NCI-H2107 treated with DMSO at 0.1 percent for 48 hours (cell line): ENCODE measurements around the gene LRRFIP2.
A peak's percentile ranks its signal among the peaks of the same experiment; 100 is the strongest.
"Not testable (repeated sequence)": the region's sequence is repeated elsewhere in the genome, so short reads cannot be mapped to it uniquely, and the experiment has no call there.

Experiments used
- DNase-seq: peaks from one replicate; lab custom pipeline; 2025; ENCODE audit not compliant: unreplicated experiment; lab: John Stamatoyannopoulos, UW

LRRFIP2 gene, protein sequence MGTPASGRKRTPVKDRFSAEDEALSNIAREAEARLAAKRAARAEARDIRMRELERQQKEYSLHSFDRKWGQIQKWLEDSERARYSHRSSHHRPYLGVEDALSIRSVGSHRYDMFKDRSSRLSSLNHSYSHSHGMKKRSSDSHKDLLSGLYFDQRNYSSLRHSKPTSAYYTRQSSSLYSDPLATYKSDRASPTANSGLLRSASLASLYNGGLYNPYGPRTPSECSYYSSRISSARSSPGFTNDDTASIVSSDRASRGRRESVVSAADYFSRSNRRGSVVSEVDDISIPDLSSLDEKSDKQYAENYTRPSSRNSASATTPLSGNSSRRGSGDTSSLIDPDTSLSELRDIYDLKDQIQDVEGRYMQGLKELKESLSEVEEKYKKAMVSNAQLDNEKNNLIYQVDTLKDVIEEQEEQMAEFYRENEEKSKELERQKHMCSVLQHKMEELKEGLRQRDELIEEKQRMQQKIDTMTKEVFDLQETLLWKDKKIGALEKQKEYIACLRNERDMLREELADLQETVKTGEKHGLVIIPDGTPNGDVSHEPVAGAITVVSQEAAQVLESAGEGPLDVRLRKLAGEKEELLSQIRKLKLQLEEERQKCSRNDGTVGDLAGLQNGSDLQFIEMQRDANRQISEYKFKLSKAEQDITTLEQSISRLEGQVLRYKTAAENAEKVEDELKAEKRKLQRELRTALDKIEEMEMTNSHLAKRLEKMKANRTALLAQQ

DNA sequence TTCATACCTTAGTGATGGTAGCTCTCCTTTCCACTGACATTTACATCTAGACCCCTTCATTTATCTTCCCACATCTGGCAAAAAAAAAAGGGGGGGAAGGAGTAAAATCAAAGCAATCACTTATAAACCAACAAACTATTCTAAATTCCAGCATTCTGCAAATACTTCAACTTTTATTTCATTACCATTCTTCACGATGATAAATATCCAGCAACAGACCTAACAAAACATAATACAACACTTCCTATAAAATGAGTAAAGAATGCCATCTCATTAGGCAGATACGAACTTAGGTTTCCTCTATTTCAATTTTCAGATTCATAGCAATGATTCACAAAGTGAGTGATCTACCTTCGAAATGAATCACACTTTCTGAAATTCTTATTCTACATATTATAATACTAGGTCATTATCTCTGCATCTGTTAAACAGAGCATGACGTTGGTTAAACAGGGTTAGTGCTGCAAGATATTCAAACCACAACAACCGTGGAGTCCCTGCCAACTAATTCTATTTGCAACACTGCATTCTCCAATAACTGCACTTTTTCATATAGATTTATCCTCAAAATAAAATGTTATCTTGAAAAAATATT lies at the start of gene LRRFIP2:
LRRFIP2 (minus strand) TSS at position 51 of the 595 bp plus-strand sequence. CDS start 25,599 bp downstream, outside the sequence.
- no peak for DNase-seq

GRCh38 chr3:37223576-37223975 lies 49.2 kb upstream of the LRRFIP2 start:
- DNase-seq = no peak

- DNase-seq = no peak
These were observed 48.8 kb upstream of the LRRFIP2 start for GRCh38 chr3:37223141-37223558.

DNA sequence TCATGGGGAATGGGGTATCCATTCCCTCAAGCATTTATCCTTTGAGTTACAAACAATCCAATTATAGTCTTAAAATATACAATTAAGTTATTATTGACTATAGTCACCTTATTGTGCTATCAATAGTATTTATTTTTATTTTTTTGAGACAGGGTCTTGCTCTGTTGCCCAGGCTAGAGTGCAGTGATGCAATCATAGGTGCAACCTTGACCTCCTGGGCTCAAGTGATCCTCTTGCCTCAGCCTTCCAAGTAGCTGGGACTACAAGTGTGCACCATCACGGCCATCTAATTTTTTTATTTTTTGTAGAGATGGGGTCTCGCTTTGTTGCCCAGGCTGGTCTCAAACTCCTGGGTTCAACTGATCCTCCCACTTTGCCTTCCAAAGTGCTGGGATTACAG lies 48.2 kb upstream of the LRRFIP2 start:
- not testable (repeated sequence) for DNase-seq

DNA sequence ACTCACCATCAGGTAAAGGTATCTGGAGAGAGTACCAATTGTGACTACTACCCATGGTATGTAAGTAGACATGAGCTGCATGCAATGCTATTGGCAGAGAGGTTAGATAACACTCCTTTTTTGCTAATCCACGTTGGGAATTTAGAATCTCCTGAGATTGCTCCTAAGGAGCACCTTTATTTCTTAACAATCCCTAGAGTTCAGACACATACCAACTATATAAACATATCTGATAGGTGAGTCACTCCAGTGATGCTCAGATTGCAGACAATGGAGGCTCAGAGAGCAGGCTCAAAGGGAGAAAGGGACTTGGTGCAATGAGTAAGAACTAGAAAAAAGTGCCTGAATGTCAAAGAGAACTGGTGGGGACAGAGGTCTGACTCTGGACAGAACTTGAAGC lies 47.0 kb upstream of the LRRFIP2 start:
- no peak for DNase-seq

DNA sequence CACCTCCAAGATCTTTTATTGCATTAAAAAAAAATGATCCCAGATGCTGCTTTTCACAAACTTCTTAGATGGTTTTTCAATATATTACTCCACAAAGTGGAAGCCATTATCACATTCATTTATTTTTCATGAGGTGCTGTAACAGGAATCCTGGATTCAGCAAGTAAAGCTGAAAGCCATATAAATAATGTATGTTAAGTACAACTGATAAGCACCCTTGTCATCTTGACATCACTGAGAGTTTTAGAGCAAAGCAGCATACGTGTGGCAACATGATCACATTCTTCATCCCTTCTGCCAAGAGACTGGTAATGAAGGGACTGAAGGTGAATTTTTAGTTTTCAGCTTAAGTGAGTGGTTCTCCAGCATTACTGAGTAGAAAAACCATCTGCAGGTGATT lies 44.9 kb upstream of the LRRFIP2 start:
- peak; percentile 6 for DNase-seq

DNA sequence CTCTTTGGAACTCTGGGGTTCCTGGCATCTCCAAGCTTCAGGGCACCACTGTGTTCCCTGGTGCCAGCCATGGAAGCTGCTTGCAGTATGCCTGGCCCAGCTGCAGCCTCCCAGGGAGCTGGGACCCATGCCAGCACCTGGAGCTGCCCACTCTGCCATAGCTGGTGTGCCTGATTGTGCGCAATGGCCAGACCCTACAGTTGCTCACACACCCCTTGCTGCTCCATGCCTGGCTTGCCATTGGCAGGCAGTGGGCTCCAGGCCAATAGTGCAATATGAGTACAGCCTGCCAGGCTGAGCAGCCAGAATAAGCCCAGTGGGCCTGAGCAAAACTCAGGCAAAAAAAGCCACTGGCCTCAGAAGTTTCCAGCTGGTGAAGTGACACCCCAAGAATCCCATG lies 43.8 kb upstream of the LRRFIP2 start:
- no peak for DNase-seq

GRCh38 chr3:37217098-37217849 lies 42.9 kb upstream of the LRRFIP2 start:
- no peak for DNase-seq

GRCh38 chr3:37216597-37217097 lies 42.3 kb upstream of the LRRFIP2 start:
- no peak for DNase-seq

GRCh38 chr3:37214076-37214475 lies 39.7 kb upstream of the LRRFIP2 start:
- no peak for DNase-seq

- DNase-seq = no peak
These were observed 35.8 kb upstream of the LRRFIP2 start for GRCh38 chr3:37210230-37210629.

GRCh38 chr3:37208576-37208975 lies 34.2 kb upstream of the LRRFIP2 start:
- DNase-seq = not testable (repeated sequence)

DNA sequence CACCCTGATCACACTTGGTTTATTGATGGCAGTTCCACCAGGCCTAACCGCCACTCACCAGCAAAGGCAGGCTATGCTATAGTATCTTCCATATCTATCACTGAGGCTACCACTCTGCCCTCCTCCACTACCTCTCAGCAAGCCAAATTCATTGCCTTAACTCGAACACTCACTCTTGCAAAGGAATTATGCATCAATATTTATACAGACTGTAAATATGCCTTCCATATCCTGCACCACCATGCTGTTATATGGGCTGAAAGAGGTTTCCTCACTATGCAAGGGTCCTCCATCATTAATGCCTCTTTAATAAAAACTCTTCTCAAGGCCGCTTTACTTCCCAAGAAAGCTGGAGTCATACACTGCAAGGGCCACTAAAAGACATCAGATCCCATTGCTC lies 33.6 kb upstream of the LRRFIP2 start:
- DNase-seq = not testable (repeated sequence)

DNA sequence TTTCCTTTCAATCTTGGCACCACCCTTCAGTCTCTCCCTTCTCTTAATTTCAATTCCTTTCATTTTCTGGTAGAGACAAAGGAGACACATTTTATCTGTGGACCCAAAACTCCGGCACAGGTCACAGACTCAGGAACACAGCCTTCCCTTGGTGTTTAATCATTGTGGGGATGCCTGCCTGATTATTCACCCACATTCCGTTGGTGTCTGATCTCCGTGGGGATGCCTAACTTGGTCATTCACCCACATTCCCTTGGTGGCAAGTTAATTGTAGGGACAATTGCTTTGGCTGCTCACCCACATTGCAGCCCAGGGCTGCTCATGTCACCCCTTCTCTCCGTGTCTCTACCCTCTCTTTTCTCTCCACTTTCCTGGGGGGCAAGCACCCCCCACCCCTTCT lies 31.7 kb upstream of the LRRFIP2 start:
- not testable (repeated sequence) for DNase-seq

- DNase-seq = no peak
These were observed 29.9 kb upstream of the LRRFIP2 start for GRCh38 chr3:37204314-37204713.

GRCh38 chr3:37202035-37202434 lies 27.7 kb upstream of the LRRFIP2 start:
- no peak for DNase-seq

GRCh38 chr3:37200141-37200540 lies 25.8 kb upstream of the LRRFIP2 start:
- no peak for DNase-seq

DNA sequence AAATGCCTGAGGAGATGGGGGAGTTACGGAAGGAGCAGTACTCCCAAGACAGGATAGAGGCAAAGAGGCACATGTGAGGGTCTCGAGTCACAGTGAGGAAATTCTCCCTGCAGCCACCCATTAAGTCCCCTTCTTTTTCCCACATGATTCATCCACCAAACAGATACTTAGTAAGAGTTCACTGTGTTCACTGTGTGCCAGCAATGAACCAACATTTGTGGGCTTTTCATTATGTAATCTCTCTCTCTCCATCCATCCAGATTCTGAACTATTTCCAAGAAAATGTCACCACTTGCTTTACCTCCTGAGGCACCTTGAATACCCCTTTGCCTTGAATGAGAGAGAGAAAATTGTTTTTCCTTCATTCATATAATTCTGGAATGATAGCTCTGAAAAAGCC lies 24.6 kb upstream of the LRRFIP2 start:
- DNase-seq = no peak

GRCh38 chr3:37198547-37198946 lies 24.2 kb upstream of the LRRFIP2 start:
- no peak for DNase-seq

DNA sequence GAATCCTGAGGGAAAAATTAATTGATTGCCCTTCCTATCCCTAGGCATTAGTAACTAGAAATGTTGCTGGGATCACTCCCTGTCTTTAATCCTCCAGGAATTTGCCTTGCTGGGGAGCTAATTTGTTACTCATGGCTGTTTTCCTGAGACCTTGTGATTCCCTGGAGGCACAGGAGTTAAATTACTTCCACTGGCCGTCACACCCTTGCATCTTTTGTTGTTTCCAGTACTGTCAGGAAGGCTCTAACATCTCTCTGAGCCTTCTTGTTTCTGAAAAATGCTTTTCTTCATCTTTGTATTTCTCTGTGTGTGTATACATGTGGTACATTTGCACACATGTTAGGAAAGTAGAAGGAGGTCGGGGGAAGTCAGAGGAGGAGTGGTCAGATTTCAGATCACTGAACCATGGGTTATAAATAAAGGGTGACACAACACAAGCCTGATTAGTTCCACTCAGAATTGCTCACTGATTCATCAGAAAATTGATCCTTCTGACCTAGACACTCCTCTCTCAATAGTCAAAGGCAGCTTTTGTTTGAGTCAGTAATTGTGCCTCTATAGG lies 23.5 kb upstream of the LRRFIP2 start:
- no peak for DNase-seq

DNA sequence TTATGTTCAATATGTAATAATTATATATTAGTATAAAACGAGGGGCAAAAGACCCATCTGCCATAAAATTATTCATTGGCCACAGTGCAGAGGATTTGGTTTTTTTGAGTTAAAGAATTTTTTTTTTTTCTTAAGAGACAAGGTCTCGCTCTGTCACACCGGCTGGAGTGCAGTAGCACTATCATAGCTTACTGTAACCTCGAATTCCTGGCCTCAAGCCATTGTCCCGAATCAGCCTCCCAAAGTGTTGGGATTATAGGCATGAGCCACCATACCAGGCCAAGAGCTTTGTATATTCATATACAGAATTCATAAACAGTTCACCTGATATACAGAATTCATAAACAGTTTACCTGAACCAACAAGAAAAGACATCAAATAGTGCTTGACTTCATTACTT lies 20.2 kb upstream of the LRRFIP2 start:
- DNase-seq = no peak
